OCI-LY3 (cell line): ENCODE data around the gene TBX2.

Experiments used
- H2AFZ ChIP-seq: fragments of 200-600, 300-600 bp; shearing (Covaris generic); 2 replicates; pipeline ENCODE4 v1.6.0; 2014; ENCODE audit warnings: antibody characterized with exemption, low read depth, low read length
- H3K27ac ChIP-seq: fragments of 200-600, 300-600 bp; sonication (generic); 2 replicates; pipeline ENCODE4 v1.5.1; 2014; ENCODE audit warnings: mild to moderate bottlenecking, low read length, moderate library complexity, mixed read lengths
- H3K27me3 ChIP-seq: fragments of 200-600, 300-600 bp; sonication (generic); 2 replicates; pipeline ENCODE4 v1.6.1; 2014; ENCODE audit warnings: low read depth, low read length, mixed read lengths
- H3K36me3 ChIP-seq: fragments of 200-600, 300-600 bp; sonication (generic); replicated peaks from 2 replicates; pipeline ENCODE3; 2014; ENCODE audit warnings: low read depth, low read length, mixed read lengths
- H3K4me1 ChIP-seq: fragments of 300-600, 200-600 bp; sonication (generic); 2 replicates; pipeline ENCODE4 v1.6.1; 2014; ENCODE audit warnings: low read length, mixed read lengths
- H3K4me2 ChIP-seq: fragments of 200-600, 300-600 bp; sonication (generic); 2 replicates; pipeline ENCODE4 v1.6.1; 2014; ENCODE audit warnings: low read length, mixed read lengths
- H3K4me3 ChIP-seq: fragments of 300-600, 200-600 bp; sonication (generic); 2 replicates; pipeline ENCODE4 v1.5.1; 2014; ENCODE audit warnings: antibody characterized with exemption, mild to moderate bottlenecking, low read length, moderate library complexity
- H3K79me2 ChIP-seq: fragments of 300-600, 200-600 bp; shearing (Covaris generic); 2 replicates; pipeline ENCODE4 v1.6.1; 2014; ENCODE audit warnings: mild to moderate bottlenecking, low read length, mixed read lengths
- H3K9ac ChIP-seq: fragments of 300-600, 200-600 bp; shearing (Covaris generic); 2 replicates; pipeline ENCODE4 v1.6.0; 2014; ENCODE audit warnings: mild to moderate bottlenecking, low read length, moderate library complexity
- H3K9me3 ChIP-seq: fragments of 200-600, 300-600 bp; shearing (Covaris generic); 2 replicates; pipeline ENCODE4 v1.6.1; 2014; ENCODE audit warnings: low read length, mixed read lengths; ENCODE audit not compliant: insufficient read depth
- H4K20me1 ChIP-seq: fragments of 200-600, 300-600 bp; sonication (generic); 2 replicates; pipeline ENCODE4 v1.6.1; 2016; ENCODE audit warnings: low read length, mixed read lengths; ENCODE audit not compliant: insufficient read depth
- CTCF ChIP-seq: fragments of 200-600, 300-600 bp; sonication (generic); IDR thresholded peaks from 2 replicates; pipeline ENCODE4 v1.5.1; 2014; ENCODE audit warnings: antibody characterized with exemption, low read length, low read depth
- EZH2phosphoT487 ChIP-seq: fragments of 200-600 bp; shearing (Covaris generic); IDR thresholded peaks from 2 replicates; pipeline ENCODE4 v1.6.1; 2018; ENCODE audit warnings: antibody characterized with exemption, mixed run types, low read depth

The TBX2 gene

GRCh38 chr17:61442136-61442775 is 42.6 kb downstream of the TBX2 start:
- TF ChIP-seq CTCF: no peak
- no peak for TF ChIP-seq EZH2phosphoT487
- H3K27me3 ChIP-seq: peaks cover 1% of the 10 kb centered on the region; the same call in 1 of the 2 replicates
- peaks cover 14% of the 10 kb centered on the region for H3K4me1 ChIP-seq
- peaks cover under 1% of the 10 kb centered on the region; the same call in 1 of the 2 replicates for H3K9me3 ChIP-seq
- H3K79me2 ChIP-seq: no peaks in the 10 kb centered on the region
- no peak overlapping the region for H2AFZ ChIP-seq
- no peaks in the 10 kb centered on the region for H3K36me3 ChIP-seq
- no peak overlapping the region for H3K4me3 ChIP-seq
- no peak overlapping the region for H3K27ac ChIP-seq
- H3K9ac ChIP-seq: no peak overlapping the region
- H4K20me1 ChIP-seq: no peaks in the 10 kb centered on the region
- no peak overlapping the region for H3K4me2 ChIP-seq

GRCh38 chr17:61442878-61443474 is 43.3 kb downstream of the TBX2 start:
- Histone ChIP-seq H3K27me3 (no peaks in the 10 kb centered on the region), H3K9ac (no peak overlapping the region), H3K9me3 (no peaks in the 10 kb centered on the region), H3K27ac (no peak overlapping the region), H4K20me1 (no peaks in the 10 kb centered on the region), H2AFZ (no peak overlapping the region), H3K79me2 (no peaks in the 10 kb centered on the region), H3K4me1 (peaks cover 15% of the 10 kb centered on the region), H3K4me3 (no peak overlapping the region), H3K36me3 (no peaks in the 10 kb centered on the region), H3K4me2 (no peak overlapping the region)
- no peak for TF ChIP-seq EZH2phosphoT487
- TF ChIP-seq CTCF: no peak

- no peak overlapping the region for H3K27ac ChIP-seq
- H3K9me3 ChIP-seq: no peaks in the 10 kb centered on the region
- no peak overlapping the region for H3K9ac ChIP-seq
- no peaks in the 10 kb centered on the region for H3K36me3 ChIP-seq
- H3K4me3 ChIP-seq: no peak overlapping the region
- H3K4me1 ChIP-seq: peaks cover 15% of the 10 kb centered on the region
- no peak overlapping the region for H2AFZ ChIP-seq
- H3K79me2 ChIP-seq: no peaks in the 10 kb centered on the region
- H3K4me2 ChIP-seq: no peak overlapping the region
- no peaks in the 10 kb centered on the region for H4K20me1 ChIP-seq
- no peaks in the 10 kb centered on the region for H3K27me3 ChIP-seq
- TF ChIP-seq CTCF (no peak), EZH2phosphoT487 (no peak)
These were observed 43.8 kb downstream of the TBX2 start for GRCh38 chr17:61443475-61443882.

GRCh38 chr17:61444075-61444474 is 44.4 kb downstream of the TBX2 start:
- Histone ChIP-seq H3K79me2 (no peaks in the 10 kb centered on the region), H3K4me2 (no peak overlapping the region), H3K9ac (no peak overlapping the region), H3K36me3 (no peaks in the 10 kb centered on the region), H3K27me3 (no peaks in the 10 kb centered on the region), H2AFZ (no peak overlapping the region), H4K20me1 (no peaks in the 10 kb centered on the region), H3K27ac (no peak overlapping the region), H3K9me3 (no peaks in the 10 kb centered on the region), H3K4me1 (peaks cover 15% of the 10 kb centered on the region), H3K4me3 (no peak overlapping the region)
- TF ChIP-seq CTCF (no peak), EZH2phosphoT487 (no peak)
